ENCODE measurements around the gene PLXNA1.
A peak's percentile ranks its signal among the peaks of the same experiment; 100 is the strongest.

The PLXNA1 gene

DNA sequence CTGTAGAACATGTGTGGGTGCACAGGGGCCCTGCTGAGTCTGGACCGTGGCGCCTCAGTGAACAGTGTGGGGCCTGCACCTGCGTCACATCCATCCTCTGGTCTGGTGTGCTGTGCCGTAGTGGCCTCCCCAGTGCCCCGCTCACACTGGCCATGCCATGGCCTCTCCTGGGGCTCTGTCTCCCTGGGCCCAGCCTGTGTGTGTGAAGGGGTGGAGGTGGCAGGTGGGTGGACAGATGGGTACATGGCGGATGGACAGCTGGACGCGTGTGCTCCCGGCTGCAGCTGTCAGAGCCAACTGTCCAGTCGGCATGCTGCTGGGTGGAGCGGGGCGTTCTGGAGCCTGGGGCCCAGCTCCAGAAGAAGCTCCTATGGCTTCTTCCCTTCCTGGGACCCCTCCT lies 17.8 kb downstream of the PLXNA1 start:
- Histone ChIP-seq H3K9me3 (replicated peaks in 1 of 11) (no peaks in the 10 kb centered on the region), H3K4me1 (peaks cover 0 to 63% (median 51%) of the 10 kb centered on the region in 10 experiments; a peak in 17 of 20 replicates), H4K20me1 (peaks cover 56 to 92% (median 71%) of the 10 kb centered on the region in 11 experiments), H3K27ac (no peak overlapping the region), H3K36me3 (peaks cover 0 to 33% (median 0%) of the 10 kb centered on the region in 11 experiments; a peak in 3 of 22 replicates), H3K4me2 (no peak overlapping the region), H3K27me3 (peaks cover 0 to 10% (median 0%) of the 10 kb centered on the region in 11 experiments; a peak in 6 of 22 replicates), H3K4me3 (no peak overlapping the region), H3K9ac (no peak overlapping the region)
- no peak for TF ChIP-seq Cebpa-rat (IDR thresholded peaks at IDR 0.05)

DNA sequence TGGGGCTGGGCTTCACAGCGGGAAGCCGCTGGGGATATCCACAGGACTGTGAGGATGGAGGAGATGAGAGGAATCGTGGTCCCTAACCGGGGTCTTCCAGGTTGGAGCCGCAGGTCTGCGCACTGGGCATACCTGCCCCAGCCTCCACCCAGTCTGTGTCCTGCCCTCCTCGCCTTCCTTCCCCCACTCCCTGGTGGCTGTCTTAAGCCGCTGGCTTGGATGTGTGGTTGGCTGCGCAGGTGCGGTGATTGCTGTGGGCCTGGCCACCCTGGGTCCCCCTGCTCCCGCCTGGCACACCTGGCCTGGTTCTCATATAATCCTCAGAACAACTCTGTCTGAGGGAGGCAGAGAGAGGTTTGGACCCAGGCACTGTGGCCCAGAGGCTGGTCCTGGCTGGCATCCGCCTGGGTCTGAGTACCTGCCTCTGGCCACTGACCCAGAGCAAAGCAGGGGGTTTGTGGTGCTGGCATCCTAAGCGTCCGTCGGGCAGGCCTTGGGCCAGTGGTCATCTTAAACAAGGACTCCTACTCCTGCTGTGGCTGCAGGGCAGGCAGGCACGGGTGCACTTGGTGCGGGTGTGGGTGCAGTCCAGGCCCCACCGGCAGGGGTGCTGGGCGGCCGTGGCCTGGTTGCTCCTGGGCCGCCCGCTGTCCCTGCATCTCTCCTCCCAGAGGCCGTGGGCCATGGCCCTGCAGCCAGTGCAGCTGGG lies 18.7 kb downstream of the PLXNA1 start:
- no peak overlapping the region; a peak in 1 of 22 replicates for H3K9ac ChIP-seq
- no peaks in the 10 kb centered on the region for H3K9me3 ChIP-seq (replicated peaks in 1 of 11)
- H4K20me1 ChIP-seq, result peaks cover 47 to 83% (median 62%) of the 10 kb centered on the region in 11 experiments
- TF ChIP-seq Cebpa-rat (IDR thresholded peaks at IDR 0.05), result no peak
- peaks cover 0 to 63% (median 51%) of the 10 kb centered on the region in 10 experiments; a peak in 16 of 20 replicates for H3K4me1 ChIP-seq
- 0 out of 22 replicates have a peak, but pooled peaks cover 0 to 5% (median 0%) of the 10 kb centered on the region in 11 experiments for H3K27me3 ChIP-seq
- peaks cover 0 to 25% (median 0%) of the 10 kb centered on the region in 11 experiments; a peak in 3 of 22 replicates for H3K36me3 ChIP-seq
- no peak overlapping the region for H3K27ac ChIP-seq
- peak overlapping the region in 7 of 11 experiments; percentile 20 to 43 (median 32); a peak in 9 of 22 replicates for H3K4me2 ChIP-seq
- H3K4me3 ChIP-seq, result no peak overlapping the region

DNA sequence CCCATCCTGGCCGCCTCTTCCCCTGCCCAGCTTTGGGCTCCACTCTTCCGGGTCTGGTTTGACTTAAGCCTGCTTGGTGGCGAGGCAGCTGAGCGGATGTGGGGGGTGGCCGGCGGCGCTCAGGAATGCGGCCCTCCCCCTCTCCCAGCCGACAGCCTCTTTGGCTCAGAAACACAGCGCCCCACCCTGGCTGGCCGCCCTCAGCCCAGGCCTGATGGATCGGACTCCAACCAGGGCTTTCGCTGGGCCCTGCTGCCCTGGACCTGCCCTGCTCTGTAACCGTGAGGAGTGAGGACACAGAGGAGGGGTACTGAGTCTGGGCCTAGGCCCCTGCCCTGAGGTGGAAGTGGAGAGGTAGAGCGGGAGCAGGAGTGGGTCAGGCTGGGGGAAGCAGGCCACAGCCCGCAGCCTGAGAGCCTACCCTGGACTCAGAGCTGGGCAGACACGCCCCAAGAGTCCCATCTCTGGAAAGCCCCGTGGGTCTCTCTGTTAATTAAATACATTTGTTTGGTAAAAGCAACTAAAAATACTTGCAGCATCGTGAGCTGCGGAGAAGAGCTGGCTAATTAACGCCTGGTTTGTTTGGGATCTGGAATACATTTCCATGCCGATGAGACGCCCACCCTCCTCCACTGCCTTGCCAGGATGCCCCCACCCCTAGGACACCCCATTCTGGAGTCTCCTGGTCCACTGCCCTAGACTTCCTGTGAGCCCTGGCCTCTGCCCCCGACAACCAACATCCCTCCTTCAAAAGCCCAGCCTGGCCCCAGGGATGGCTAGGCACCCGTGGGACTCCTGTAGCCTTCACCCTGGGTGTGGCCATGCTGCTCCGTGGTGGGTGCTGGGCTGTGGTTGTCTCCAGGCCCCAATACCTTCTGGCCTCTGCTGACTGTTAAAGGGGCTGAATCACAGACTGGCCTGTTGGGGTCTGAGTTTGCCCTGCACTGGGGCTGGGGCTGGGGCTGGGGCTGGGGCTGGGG lies 19.6 kb downstream of the PLXNA1 start:
- no peak for TF ChIP-seq Cebpa-rat (IDR thresholded peaks at IDR 0.05)
- H3K9me3 ChIP-seq (replicated peaks in 1 of 11), result no peaks in the 10 kb centered on the region
- H3K4me3 ChIP-seq, result no peak overlapping the region
- H3K27me3 ChIP-seq, result 0 out of 22 replicates have a peak, but pooled peaks cover 0 to 5% (median 0%) of the 10 kb centered on the region in 11 experiments
- H3K36me3 ChIP-seq, result peaks cover 0 to 22% (median 0%) of the 10 kb centered on the region in 11 experiments; a peak in 3 of 22 replicates
- H3K4me1 ChIP-seq, result peaks cover 0 to 61% (median 49%) of the 10 kb centered on the region in 10 experiments; a peak in 16 of 20 replicates
- no peak overlapping the region for H3K27ac ChIP-seq
- H4K20me1 ChIP-seq, result peaks cover 38 to 75% (median 59%) of the 10 kb centered on the region in 11 experiments
- H3K4me2 ChIP-seq, result peak overlapping the region in 8 of 11 experiments; percentile 20 to 43 (median 31); a peak in 12 of 22 replicates
- peak overlapping the region in 1 of 11 experiments; percentile 9; a peak in 1 of 22 replicates for H3K9ac ChIP-seq

- no peak for TF ChIP-seq Cebpa-rat (IDR thresholded peaks at IDR 0.05)
Observed at GRCh38 chr3:127003175-127003555, 20.2 kb downstream of the PLXNA1 start.

GRCh38 chr3:127003601-127004280 lies 20.8 kb downstream of the PLXNA1 start:
- H3K27ac ChIP-seq, result no peak overlapping the region
- no peaks in the 10 kb centered on the region for H3K9me3 ChIP-seq (replicated peaks in 1 of 11)
- peaks cover 0 to 23% (median 0%) of the 10 kb centered on the region in 11 experiments; a peak in 3 of 22 replicates for H3K36me3 ChIP-seq
- H3K4me3 ChIP-seq, result no peak overlapping the region
- H3K4me1 ChIP-seq, result peaks cover 0 to 58% (median 42%) of the 10 kb centered on the region in 10 experiments; a peak in 16 of 20 replicates
- no peak overlapping the region for H3K9ac ChIP-seq
- H3K4me2 ChIP-seq, result peak overlapping the region in 7 of 11 experiments; percentile 15 to 51 (median 39); a peak in 11 of 22 replicates
- TF ChIP-seq Cebpa-rat (IDR thresholded peaks at IDR 0.05), result no peak
- no peaks in the 10 kb centered on the region for H3K27me3 ChIP-seq
- H4K20me1 ChIP-seq, result peaks cover 26 to 67% (median 48%) of the 10 kb centered on the region in 11 experiments

More at GRCh38 chr3:127003175-127003555, 20.2 kb downstream of the PLXNA1 start:
- Histone ChIP-seq H3K4me2 (peak overlapping the region in 7 of 11 experiments; percentile 15 to 51 (median 39); a peak in 9 of 22 replicates), H3K27ac (no peak overlapping the region), H4K20me1 (peaks cover 32 to 68% (median 53%) of the 10 kb centered on the region in 11 experiments), H3K27me3 (no peaks in the 10 kb centered on the region), H3K9me3 (replicated peaks in 1 of 11) (no peaks in the 10 kb centered on the region), H3K36me3 (peaks cover 0 to 22% (median 0%) of the 10 kb centered on the region in 11 experiments; a peak in 3 of 22 replicates), H3K4me1 (peaks cover 0 to 58% (median 43%) of the 10 kb centered on the region in 10 experiments; a peak in 16 of 20 replicates), H3K4me3 (no peak overlapping the region), H3K9ac (no peak overlapping the region)

DNA sequence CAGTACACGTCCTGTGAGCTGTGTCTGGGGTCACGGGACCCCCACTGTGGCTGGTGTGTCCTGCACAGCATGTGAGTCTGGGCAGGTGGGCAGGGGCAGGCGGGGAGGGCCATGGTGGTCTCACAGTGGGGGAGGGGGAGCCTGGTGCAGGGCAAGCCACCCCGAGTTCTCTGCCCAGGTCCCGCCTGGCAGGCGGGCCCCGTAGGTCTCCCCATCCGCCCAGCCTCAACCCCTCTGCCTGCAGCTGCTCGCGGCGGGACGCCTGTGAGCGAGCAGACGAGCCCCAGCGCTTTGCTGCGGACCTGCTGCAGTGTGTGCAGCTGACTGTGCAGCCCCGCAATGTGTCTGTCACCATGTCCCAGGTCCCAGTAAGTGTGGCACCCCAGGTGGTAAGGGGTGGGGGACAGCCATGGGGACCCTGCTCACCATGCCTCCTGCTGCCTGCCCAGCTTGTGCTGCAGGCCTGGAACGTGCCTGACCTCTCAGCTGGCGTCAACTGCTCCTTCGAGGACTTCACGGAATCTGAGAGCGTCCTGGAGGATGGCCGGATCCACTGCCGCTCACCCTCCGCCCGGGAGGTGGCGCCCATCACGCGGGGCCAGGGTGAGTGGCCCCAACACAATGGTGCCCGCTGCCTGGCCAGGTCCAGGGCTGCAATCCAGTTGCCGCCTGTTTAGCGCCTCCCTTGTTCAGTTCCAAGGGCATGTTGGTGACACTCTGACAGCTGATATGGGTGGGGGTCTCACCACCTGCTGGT lies 21.9 kb downstream of the PLXNA1 start:
- Histone ChIP-seq H3K4me3 (no peak overlapping the region), H3K27me3 (no peaks in the 10 kb centered on the region), H3K4me2 (peak overlapping the region in 1 of 11 experiments; percentile 51; a peak in 1 of 22 replicates), H3K9me3 (replicated peaks in 1 of 11) (no peaks in the 10 kb centered on the region), H3K9ac (no peak overlapping the region), H3K36me3 (peaks cover 0 to 23% (median 0%) of the 10 kb centered on the region in 11 experiments; a peak in 3 of 22 replicates), H3K4me1 (peaks cover 0 to 65% (median 52%) of the 10 kb centered on the region in 10 experiments; a peak in 16 of 20 replicates), H4K20me1 (peaks cover 17 to 62% (median 38%) of the 10 kb centered on the region in 11 experiments; a peak in 20 of 22 replicates), H3K27ac (no peak overlapping the region)
- TF ChIP-seq Cebpa-rat (IDR thresholded peaks at IDR 0.05), result no peak

GRCh38 chr3:127005864-127006500 lies 23.1 kb downstream of the PLXNA1 start:
- H3K4me3 ChIP-seq, result no peak overlapping the region
- H4K20me1 ChIP-seq, result peaks cover 9 to 57% (median 35%) of the 10 kb centered on the region in 11 experiments; a peak in 20 of 22 replicates
- H3K4me2 ChIP-seq, result peak overlapping the region in 9 of 11 experiments; percentile 29 to 70 (median 54); a peak in 16 of 22 replicates
- H3K9me3 ChIP-seq (replicated peaks in 1 of 11), result no peaks in the 10 kb centered on the region
- no peak overlapping the region for H3K27ac ChIP-seq
- H3K9ac ChIP-seq, result no peak overlapping the region
- H3K36me3 ChIP-seq, result peaks cover 0 to 23% (median 0%) of the 10 kb centered on the region in 11 experiments; a peak in 3 of 22 replicates
- no peaks in the 10 kb centered on the region for H3K27me3 ChIP-seq
- TF ChIP-seq Cebpa-rat (IDR thresholded peaks at IDR 0.05), result no peak
- H3K4me1 ChIP-seq, result peaks cover 4 to 77% (median 64%) of the 10 kb centered on the region in 10 experiments; a peak in 19 of 20 replicates

Data from BLaER1 treated with 17β-estradiol and CSF1 and Interleukin-3, amounts not matched to agents 10 nM and 100 nM (cell line).